K562 (cell line): Measurements from ENCODE around the gene LTO1. TPM values are rescaled to one million over a fixed set of nuclear protein-coding genes. Genes with fewer than 3 reads are reported as not detected.

Experiments used
- ATAC-seq: fragments of 200-7000 bp; cut with Tn5 transposase; 3 replicates; pipeline ENCODE4 v1.9.1; 2020; ENCODE audit warnings: moderate library complexity
- BruUV-seq: library from RNA; stranded (reverse); fragments of 400-500 nt; replicated peaks from 2 replicates; lab custom pipeline; 2021; lab: Mats Ljungman, UMichigan
- CTCF ChIA-PET: fragments of 300-600 bp; formaldehyde crosslinking; extraction: SDS; loops from one replicate; lab custom pipeline; 2021; ENCODE audit warnings: low intra/inter-chr PET ratio; lab: Yijun Ruan, JAX
- POLR2A ChIA-PET: fragments of 300-600, 350-650 bp; sonication (Branson Sonifier 250); formaldehyde crosslinking; extraction: SDS; loops from one replicate; lab custom pipeline; 2021; ENCODE audit warnings: antibody characterized with exemption, inconsistent platforms; lab: Yijun Ruan, JAX
- DNase-seq, 4 experiments: peaks; one replicate each; pipeline versions ENCODE4 v3.0.0 to v3.0.0-alpha.2; 2011 to 2018; ENCODE audit warnings: low spot score in 3 of 4, mixed read lengths in 3 of 4; ENCODE audit errors: extremely low read depth in 1 of 4
- FAIRE-seq: peaks from 2 replicates; lab custom pipeline; 2011; peaks lifted over from hg19 to GRCh38; lab: Jason Lieb, UNC
- H2AFZ ChIP-seq: 2 replicates; pipeline ENCODE4 v1.6.0; 2011; ENCODE audit warnings: low read depth, low read length, control low read depth, inconsistent platforms
- H3K27ac ChIP-seq: fragments of 200-600 bp; 3 replicates; pipeline ENCODE4 v1.8.0; 2011; ENCODE audit warnings: low read depth, mild to moderate bottlenecking, control low read depth, inconsistent platforms, low read length, moderate library complexity, mixed read lengths; ENCODE audit errors: extremely low read depth
- H3K27me3 ChIP-seq, 2 experiments: fragments of 300-600 bp in 1 of 2; 2 replicates in 1 of 2; 3 replicates in 1 of 2; pipeline versions ENCODE4 v1.6.0 to v1.8.0; 2011; ENCODE audit warnings: inconsistent platforms in 2 of 2, low read length in 2 of 2, mild to moderate bottlenecking in 1 of 2, mixed read lengths in 1 of 2, moderate library complexity in 1 of 2; ENCODE audit not compliant: control insufficient read depth in 2 of 2, insufficient read depth in 2 of 2
- H3K36me3 ChIP-seq: fragments of 300-600 bp; 3 replicates; pipeline ENCODE4 v1.8.0; 2011; ENCODE audit warnings: mild to moderate bottlenecking, low read length, inconsistent platforms; ENCODE audit not compliant: control insufficient read depth, insufficient read depth
- H3K4me1 ChIP-seq, 2 experiments: fragments of 200-600 bp in 1 of 2; replicated peaks in 1 of 2; 2 replicates in 1 of 2; 3 replicates in 1 of 2; pipeline versions ENCODE4 v1.5.1 to v1.8.0; 2011; ENCODE audit warnings: inconsistent platforms in 2 of 2, low read length in 2 of 2, mild to moderate bottlenecking in 1 of 2, mixed read lengths in 1 of 2, moderate library complexity in 1 of 2; ENCODE audit not compliant: control insufficient read depth in 2 of 2, insufficient read depth in 2 of 2
- H3K4me2 ChIP-seq: 2 replicates; pipeline ENCODE4 v1.6.1; 2011; ENCODE audit warnings: low read length, control low read depth, inconsistent platforms, mixed read lengths; ENCODE audit not compliant: insufficient read depth
- H3K4me3 ChIP-seq: fragments of 200-600 bp; sonication (generic), shearing (Covaris generic); 2 replicates; pipeline ENCODE4 v1.5.1; 2016; ENCODE audit warnings: control low read depth, inconsistent platforms
- H3K79me2 ChIP-seq: fragments of 200-600 bp; 3 replicates; pipeline ENCODE4 v1.8.0; 2011; ENCODE audit warnings: low read length, inconsistent platforms; ENCODE audit not compliant: control insufficient read depth, insufficient read depth
- H3K9ac ChIP-seq, 2 experiments: 2 replicates each; pipeline versions ENCODE4 v1.6.0 to v1.6.1; 2011; ENCODE audit warnings: low read depth in 2 of 2, low read length in 2 of 2, control low read depth in 1 of 2, inconsistent platforms in 1 of 2, mild to moderate bottlenecking in 1 of 2, mixed read lengths in 1 of 2; ENCODE audit not compliant: insufficient read depth in 1 of 2
- H3K9me1 ChIP-seq: one replicate; pipeline ENCODE4 v1.6.0; 2011; ENCODE audit warnings: inconsistent platforms, mild to moderate bottlenecking, low read length, moderate library complexity; ENCODE audit not compliant: control insufficient read depth, insufficient read depth
- H3K9me3 ChIP-seq: replicated peaks from 2 replicates; pipeline ENCODE4 v1.5.1; 2011; ENCODE audit warnings: low read depth, low read length, inconsistent platforms; ENCODE audit not compliant: control insufficient read depth, insufficient read depth
- H4K20me1 ChIP-seq: replicated peaks from 2 replicates; pipeline ENCODE4 v1.6.1; 2011; ENCODE audit warnings: low read length, inconsistent platforms, mixed read lengths; ENCODE audit not compliant: control insufficient read depth, insufficient read depth
- BRD4 ChIP-seq: fragments of 200-600 bp; sonication (generic); IDR thresholded peaks from 2 replicates; pipeline ENCODE4 v1.6.1; 2017; ENCODE audit warnings: inconsistent platforms
- CREB1 ChIP-seq, 2 experiments: sonication (generic) in 1 of 2; formaldehyde crosslinking in 1 of 2; IDR thresholded peaks; 2 replicates each; pipeline versions ENCODE4 v1.6.1 to v1.8.0; 2012 to 2022; ENCODE audit warnings: inconsistent platforms in 1 of 2, mild to moderate bottlenecking in 1 of 2, missing genetic modification reagents in 1 of 2, moderate library complexity in 1 of 2
- MCM7 ChIP-seq, 2 experiments: fragments of 450-650 bp; IDR thresholded peaks; 2 replicates each; pipeline ENCODE4 v1.6.1; 2016 to 2018
- RBFOX2 ChIP-seq: fragments of 200-400 bp; formaldehyde crosslinking; IDR thresholded peaks from 2 replicates; pipeline ENCODE4 v1.6.1; 2017; ENCODE audit warnings: low read depth, mild to moderate bottlenecking, low read length, moderate library complexity
- SIN3A ChIP-seq, 2 experiments: fragments of 150-350 bp in 1 of 2; IDR thresholded peaks; 2 replicates each; pipeline ENCODE4 v1.6.1; 2011 to 2016; ENCODE audit warnings: borderline replicate concordance in 2 of 2, low read depth in 2 of 2, low read length in 2 of 2, mild to moderate bottlenecking in 2 of 2, moderate library complexity in 2 of 2; ENCODE audit not compliant: control insufficient read depth in 1 of 2
- TEAD1 ChIP-seq, 2 experiments: fragments of 450-650 bp in 1 of 2; sonication (generic) in 1 of 2; formaldehyde crosslinking; IDR thresholded peaks; 2 replicates each; pipeline versions ENCODE4 v1.4.0 to v1.8.0; 2020 to 2022; ENCODE audit warnings: mild to moderate bottlenecking in 2 of 2, missing genetic modification reagents in 1 of 2
- WGBS: fragments of 100-300 bp; shearing (Covaris generic); methylation state at CpG from one replicate; pipeline ENCODE4 v1.1.6; 2016; ENCODE audit warnings: low coverage, mixed read lengths; ENCODE audit not compliant: insufficient coverage; ENCODE audit errors: missing lambda C conversion rate; 5-methylcytosine and 5-hydroxymethylcytosine counted together
- in situ Hi-C: fragments of 300-500 bp; cut with MboI; formaldehyde crosslinking; loops from 4 replicates; pipeline ENCODE4 v1.15.0; 2018; ENCODE audit warnings: inconsistent platforms, mixed read lengths
- intact Hi-C: fragments of 100-400 bp; cut with micrococcal nuclease; formaldehyde crosslinking; loops from 2 replicates; pipeline ENCODE4 v1.14.2; 2022
- polyA plus RNA-seq, 8 experiments: library from polyadenylated mRNA; depleted of rRNA in 4 of 8; stranded (reverse) in 5 of 8; unstranded in 3 of 8; fragments of >200 nt; fragmentation: Nextera tagmentation in 2 of 8; fragmentation: Illumina TruSeq in 1 of 8; extraction: Ambion mirVana in 2 of 8; extraction: Trizol in 1 of 8; gene quantifications; 2 replicates each; pipeline versions ENCODE4 v1.2.1 to v1.2.3, GENCODE V29; 2011 to 2014; ENCODE audit warnings: inconsistent platforms in 1 of 8, missing spikeins in 1 of 8
- total RNA-seq, 7 experiments: library from RNA; depleted of rRNA in 6 of 7; stranded (reverse); fragments of >200 nt in 6 of 7; fragmentation: Illumina TruSeq in 2 of 7; extraction: Trizol in 2 of 7; gene quantifications; 2 replicates each; pipeline versions ENCODE4 v1.2.1 to v1.2.3, GENCODE V29; 2011 to 2021; ENCODE audit warnings: low replicate concordance in 1 of 7
- TF ChIP-seq, protein P1 (sequence below): sonication (generic); formaldehyde crosslinking; IDR thresholded peaks from 2 replicates; pipeline ENCODE4 v1.9.0; 2022; ENCODE audit warnings: mild to moderate bottlenecking, missing genetic modification reagents
- TF ChIP-seq, protein P2 (sequence below), 3 experiments: IDR thresholded peaks in 2 of 3; conservative IDR thresholded peaks in 1 of 3; 2 replicates each; pipeline ENCODE4 v1.5.1; 2011 to 2012; ENCODE audit warnings: low read length in 3 of 3, mild to moderate bottlenecking in 3 of 3, control low read depth in 2 of 3, improper control_type of control experiment in 1 of 3, inconsistent platforms in 1 of 3, low read depth in 1 of 3, mixed read lengths in 1 of 3, moderate library complexity in 1 of 3; ENCODE audit not compliant: insufficient read depth in 2 of 3

Gene LTO1
- total and polyA plus RNA-seq, 9 of the 15 experiments (the other 6 are each of a cell fraction or from before 2014, with no cell fraction given): 2.6 to 43.4 (median 19.1) TPM

DNA sequence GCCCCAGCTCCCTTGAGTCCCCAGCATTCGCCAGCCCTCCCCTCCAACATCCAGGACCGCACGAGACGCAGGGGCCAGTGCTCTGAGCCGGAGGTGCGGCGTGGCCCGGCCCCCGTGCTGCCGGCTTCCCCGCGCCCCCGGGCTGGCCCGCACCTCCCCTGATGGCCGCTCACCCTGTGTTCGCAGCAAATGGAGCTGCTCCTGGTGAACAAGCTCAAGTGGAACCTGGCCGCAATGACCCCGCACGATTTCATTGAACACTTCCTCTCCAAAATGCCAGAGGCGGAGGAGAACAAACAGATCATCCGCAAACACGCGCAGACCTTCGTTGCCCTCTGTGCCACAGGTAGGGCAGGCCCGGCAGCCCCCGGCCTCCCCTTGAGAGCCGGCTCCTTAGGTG, 31.5 kb downstream of the LTO1 start:
- peaks cover 4 to 78% of the 10 kb centered on the region in 2 experiments; a peak in 4 of 5 replicates for H3K4me1 ChIP-seq
- no peaks in the 10 kb centered on the region; the same call in none of the 2 replicates for H4K20me1 ChIP-seq
- in situ Hi-C loops (loop anchor here (5.0 kb wide), 3 partner anchors 196 to 536 kb away; partner anchors contain the start of gene MYEOV), intact Hi-C loops (loop anchor here (2.0 to 10.0 kb wide), 6 partner anchors 201 to 1009 kb away; no protein-coding TSS in a partner anchor)
- ChIA-PET POLR2A (interaction anchor here (1.0 to 1.4 kb wide), 2 partner anchors 31 to 350 kb away, joined by 4 to 6 read pairs; partner anchors contain the start of genes LTO1 and MYEOV), CTCF (interaction anchor here (1.0 to 3.4 kb wide), 3 partner anchors 351 to 542 kb away, joined by 3 to 43 read pairs (median 11); no protein-coding TSS in a partner anchor)
- TF ChIP-seq SIN3A (IDR thresholded peaks at IDR 0.05; ENCODE audit: borderline replicate concordance in 2 of 2, control insufficient read depth in 1 of 2, low read depth in 2 of 2, low read length in 2 of 2) (no peak), MCM7 (IDR thresholded peaks at IDR 0.05) (no peak), BRD4 (no peak), RBFOX2 (0 out of 2 replicates have a peak, but pooled peaks have one; percentile 9), CREB1 (IDR thresholded peaks at IDR 0.05) (0 out of 2 replicates have a peak, but pooled peaks have one; percentile 1), CREB1 (CRISPR knock-in tag; IDR thresholded peaks at IDR 0.05) (no peak), TEAD1 (CRISPR knock-in tag; IDR thresholded peaks at IDR 0.05) (0 out of 4 replicates have a peak, but pooled peaks of 1 of the 2 experiments have one; percentile 34)
- TF ChIP-seq, protein P1, sequence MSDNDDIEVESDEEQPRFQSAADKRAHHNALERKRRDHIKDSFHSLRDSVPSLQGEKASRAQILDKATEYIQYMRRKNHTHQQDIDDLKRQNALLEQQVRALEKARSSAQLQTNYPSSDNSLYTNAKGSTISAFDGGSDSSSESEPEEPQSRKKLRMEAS (CRISPR knock-in tag): 0 out of 2 replicates have a peak, but pooled peaks have one; percentile 4
- TF ChIP-seq, protein P2, sequence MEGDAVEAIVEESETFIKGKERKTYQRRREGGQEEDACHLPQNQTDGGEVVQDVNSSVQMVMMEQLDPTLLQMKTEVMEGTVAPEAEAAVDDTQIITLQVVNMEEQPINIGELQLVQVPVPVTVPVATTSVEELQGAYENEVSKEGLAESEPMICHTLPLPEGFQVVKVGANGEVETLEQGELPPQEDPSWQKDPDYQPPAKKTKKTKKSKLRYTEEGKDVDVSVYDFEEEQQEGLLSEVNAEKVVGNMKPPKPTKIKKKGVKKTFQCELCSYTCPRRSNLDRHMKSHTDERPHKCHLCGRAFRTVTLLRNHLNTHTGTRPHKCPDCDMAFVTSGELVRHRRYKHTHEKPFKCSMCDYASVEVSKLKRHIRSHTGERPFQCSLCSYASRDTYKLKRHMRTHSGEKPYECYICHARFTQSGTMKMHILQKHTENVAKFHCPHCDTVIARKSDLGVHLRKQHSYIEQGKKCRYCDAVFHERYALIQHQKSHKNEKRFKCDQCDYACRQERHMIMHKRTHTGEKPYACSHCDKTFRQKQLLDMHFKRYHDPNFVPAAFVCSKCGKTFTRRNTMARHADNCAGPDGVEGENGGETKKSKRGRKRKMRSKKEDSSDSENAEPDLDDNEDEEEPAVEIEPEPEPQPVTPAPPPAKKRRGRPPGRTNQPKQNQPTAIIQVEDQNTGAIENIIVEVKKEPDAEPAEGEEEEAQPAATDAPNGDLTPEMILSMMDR (IDR thresholded peaks at IDR 0.05 in 2 of 3, conservative IDR thresholded peaks at IDR 0.05 in 1 of 3; ENCODE audit: insufficient read depth in 2 of 3, low read depth in 1 of 3, low read length in 3 of 3): 0 out of 6 replicates have a peak, but pooled peaks of 1 of the 3 experiments have one; percentile 3
- H3K27ac ChIP-seq: no peak overlapping the region
- peaks cover 3% of the 10 kb centered on the region for H3K9me1 ChIP-seq
- H3K27me3 ChIP-seq: peaks cover 9 to 13% of the 10 kb centered on the region in 2 experiments
- ATAC-seq (no peak), DNase-seq (no peak), FAIRE-seq (no peak)
- no peak overlapping the region for H2AFZ ChIP-seq
- H3K79me2 ChIP-seq: peaks cover 4% of the 10 kb centered on the region; the same call in 1 of the 3 replicates
- BruUV-seq: no TSS peak
- H3K9ac ChIP-seq: peak overlapping the region in 1 of 2 experiments; percentile 81; a peak in 2 of 4 replicates
- H3K36me3 ChIP-seq: no peaks in the 10 kb centered on the region
- H3K4me2 ChIP-seq: peak overlapping the region; percentile 18; the same call in 1 of the 2 replicates
- no peak overlapping the region for H3K4me3 ChIP-seq
- 59% methylated on average over 20 of the region's 27 CpGs for WGBS
- H3K9me3 ChIP-seq: no peaks in the 10 kb centered on the region
